ENCODE measurements around the gene GAS7. TPM values are rescaled to one million over a fixed set of nuclear protein-coding genes. Genes with fewer than 3 reads are reported as not detected.

Gene GAS7
- total and polyA plus RNA-seq, 10 of the 15 experiments (the other 5 are each of a cell fraction or from before 2014, with no cell fraction given), result 2.3 to 53.4 (median 24.0) TPM

DNA sequence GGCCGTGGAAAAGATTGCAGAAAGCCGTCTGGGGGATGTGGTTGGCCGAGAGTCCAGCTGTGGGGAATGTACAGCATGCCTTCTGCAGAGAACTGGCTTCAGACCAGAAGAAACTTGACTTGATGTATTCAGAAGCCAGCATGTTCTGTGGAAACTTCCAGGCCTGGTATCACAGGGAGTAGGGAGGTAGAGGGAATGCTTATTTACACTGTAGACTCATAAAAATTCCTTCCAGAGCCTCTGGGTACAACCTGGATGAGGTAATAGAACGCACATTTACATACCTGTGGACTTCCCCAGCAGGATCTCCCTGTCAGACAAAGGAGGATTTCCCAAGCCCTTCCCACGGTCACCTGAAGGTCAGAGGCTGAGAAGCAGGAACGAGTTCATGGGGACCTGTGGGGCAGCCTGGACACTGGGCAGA, 11.8 kb upstream of the GAS7 start (continued):
- TF ChIP-seq E4F1 (IDR thresholded peaks at IDR 0.05; ENCODE audit: borderline replicate concordance, partially characterized antibody) (no peak), IRF4 (IDR thresholded peaks at IDR 0.05; ENCODE audit: low read depth, low read length) (no peak), SUZ12 (IDR thresholded peaks at IDR 0.05; ENCODE audit: unreplicated experiment) (no peak)

GRCh38 chr17:10208604-10209193, 10.3 kb upstream of the GAS7 start:
- CTCF ChIA-PET, result interaction anchor here (0.7 kb wide), 1 partner anchor 15 kb away, joined by 3 read pairs; no protein-coding TSS in a partner anchor
- no peaks in the 10 kb centered on the region for H3K79me2 ChIP-seq (ENCODE audit: control insufficient read depth, insufficient read depth, low read length)
- intact Hi-C loops (cut with micrococcal nuclease; ENCODE audit: unreplicated experiment), result no loop called here
- TF ChIP-seq NFYA (IDR thresholded peaks at IDR 0.05; ENCODE audit: borderline replicate concordance, low read depth, low read length) (no peak), SREBF2 (IDR thresholded peaks at IDR 0.05; ENCODE audit: low read length) (no peak), PKNOX1 (IDR thresholded peaks at IDR 0.05) (no peak), MTA3 (IDR thresholded peaks at IDR 0.05; ENCODE audit: borderline replicate concordance, low read length) (no peak), SP1 (IDR thresholded peaks at IDR 0.05; ENCODE audit: low read depth, low read length) (no peak), CHD1 (IDR thresholded peaks at IDR 0.05; ENCODE audit: low read depth, low read length) (no peak), BMI1 (IDR thresholded peaks at IDR 0.05; ENCODE audit: borderline replicate concordance) (no peak), TCF12 (IDR thresholded peaks at IDR 0.05; ENCODE audit: low read depth, low read length) (no peak), STAT3 (IDR thresholded peaks at IDR 0.05; ENCODE audit: low read depth, low read length) (no peak), MAX (IDR thresholded peaks at IDR 0.05; ENCODE audit: low read depth, low read length) (no peak)
- TF ChIP-seq, protein P1, sequence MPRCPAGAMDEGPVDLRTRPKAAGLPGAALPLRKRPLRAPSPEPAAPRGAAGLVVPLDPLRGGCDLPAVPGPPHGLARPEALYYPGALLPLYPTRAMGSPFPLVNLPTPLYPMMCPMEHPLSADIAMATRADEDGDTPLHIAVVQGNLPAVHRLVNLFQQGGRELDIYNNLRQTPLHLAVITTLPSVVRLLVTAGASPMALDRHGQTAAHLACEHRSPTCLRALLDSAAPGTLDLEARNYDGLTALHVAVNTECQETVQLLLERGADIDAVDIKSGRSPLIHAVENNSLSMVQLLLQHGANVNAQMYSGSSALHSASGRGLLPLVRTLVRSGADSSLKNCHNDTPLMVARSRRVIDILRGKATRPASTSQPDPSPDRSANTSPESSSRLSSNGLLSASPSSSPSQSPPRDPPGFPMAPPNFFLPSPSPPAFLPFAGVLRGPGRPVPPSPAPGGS (IDR thresholded peaks at IDR 0.05; ENCODE audit: borderline replicate concordance, insufficient read depth, low read depth, low read length, poor library complexity, severe bottlenecking), result no peak
- TF ChIP-seq, protein P2, sequence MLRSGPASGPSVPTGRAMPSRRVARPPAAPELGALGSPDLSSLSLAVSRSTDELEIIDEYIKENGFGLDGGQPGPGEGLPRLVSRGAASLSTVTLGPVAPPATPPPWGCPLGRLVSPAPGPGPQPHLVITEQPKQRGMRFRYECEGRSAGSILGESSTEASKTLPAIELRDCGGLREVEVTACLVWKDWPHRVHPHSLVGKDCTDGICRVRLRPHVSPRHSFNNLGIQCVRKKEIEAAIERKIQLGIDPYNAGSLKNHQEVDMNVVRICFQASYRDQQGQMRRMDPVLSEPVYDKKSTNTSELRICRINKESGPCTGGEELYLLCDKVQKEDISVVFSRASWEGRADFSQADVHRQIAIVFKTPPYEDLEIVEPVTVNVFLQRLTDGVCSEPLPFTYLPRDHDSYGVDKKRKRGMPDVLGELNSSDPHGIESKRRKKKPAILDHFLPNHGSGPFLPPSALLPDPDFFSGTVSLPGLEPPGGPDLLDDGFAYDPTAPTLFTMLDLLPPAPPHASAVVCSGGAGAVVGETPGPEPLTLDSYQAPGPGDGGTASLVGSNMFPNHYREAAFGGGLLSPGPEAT (IDR thresholded peaks at IDR 0.05; ENCODE audit: low read depth), result no peak

More at GRCh38 chr17:10208604-10209193, 10.3 kb upstream of the GAS7 start:
- H3K27me3 ChIP-seq (replicated peaks in 1 of 2; ENCODE audit: control insufficient read depth in 2 of 2, insufficient read depth in 2 of 2, low read length in 1 of 2), result no peaks in the 10 kb centered on the region
- SMC1A ChIA-PET (ENCODE audit: uncharacterized antibody, unreplicated experiment), result no interaction called here
- 32% methylated on average over 7 of the region's 7 CpGs for WGBS (ENCODE audit: insufficient coverage, insufficient replicate concordance, low lambda C conversion rate, missing lambda C conversion rate)
- H3K27ac ChIP-seq (ENCODE audit: control insufficient read depth, insufficient read depth), result no peak overlapping the region
- BruUV-seq (replicated peaks), result no TSS peak
- H4K20me1 ChIP-seq (ENCODE audit: control insufficient read depth, insufficient read depth), result no peaks in the 10 kb centered on the region
- RAD21 ChIA-PET (ENCODE audit: unreplicated experiment), result no interaction called here
- ATAC-seq, result no peak
- no peaks in the 10 kb centered on the region for H3K4me1 ChIP-seq (ENCODE audit: control insufficient read depth, insufficient read depth, low read length)
- no peak for FAIRE-seq
- DNase-seq (ENCODE audit: low read depth, low spot score), result no peak
- in situ Hi-C loops (cut with MboI), result no loop called here
- POLR2A ChIA-PET, result no interaction called here
- no peaks in the 10 kb centered on the region; a peak in 1 of 4 replicates for H3K36me3 ChIP-seq (ENCODE audit: control insufficient read depth in 2 of 2, insufficient read depth in 2 of 2, low read length in 1 of 2)
- no peak overlapping the region for H3K9ac ChIP-seq (ENCODE audit: control insufficient read depth, insufficient read depth, low read length)
- no peak overlapping the region for H2AFZ ChIP-seq (ENCODE audit: control insufficient read depth, low read depth, low read length)
- H3K4me2 ChIP-seq (ENCODE audit: control insufficient read depth, insufficient read depth), result no peak overlapping the region
- no peak overlapping the region for H3K4me3 ChIP-seq
- peaks cover 19% of the 10 kb centered on the region for H3K9me3 ChIP-seq (replicated peaks; ENCODE audit: control insufficient read depth, insufficient read depth, low read length)
